NCI-H748 (cell line): ENCODE data around the gene ZNF627.
"Not testable (repeated sequence)": the region's sequence is repeated elsewhere in the genome, so short reads cannot be mapped to it uniquely, and the experiment has no call there.

Source experiments
- DNase-seq: peaks from one replicate; lab custom pipeline; 2025; ENCODE audit not compliant: unreplicated experiment; lab: John Stamatoyannopoulos, UW

Gene ZNF627

DNA sequence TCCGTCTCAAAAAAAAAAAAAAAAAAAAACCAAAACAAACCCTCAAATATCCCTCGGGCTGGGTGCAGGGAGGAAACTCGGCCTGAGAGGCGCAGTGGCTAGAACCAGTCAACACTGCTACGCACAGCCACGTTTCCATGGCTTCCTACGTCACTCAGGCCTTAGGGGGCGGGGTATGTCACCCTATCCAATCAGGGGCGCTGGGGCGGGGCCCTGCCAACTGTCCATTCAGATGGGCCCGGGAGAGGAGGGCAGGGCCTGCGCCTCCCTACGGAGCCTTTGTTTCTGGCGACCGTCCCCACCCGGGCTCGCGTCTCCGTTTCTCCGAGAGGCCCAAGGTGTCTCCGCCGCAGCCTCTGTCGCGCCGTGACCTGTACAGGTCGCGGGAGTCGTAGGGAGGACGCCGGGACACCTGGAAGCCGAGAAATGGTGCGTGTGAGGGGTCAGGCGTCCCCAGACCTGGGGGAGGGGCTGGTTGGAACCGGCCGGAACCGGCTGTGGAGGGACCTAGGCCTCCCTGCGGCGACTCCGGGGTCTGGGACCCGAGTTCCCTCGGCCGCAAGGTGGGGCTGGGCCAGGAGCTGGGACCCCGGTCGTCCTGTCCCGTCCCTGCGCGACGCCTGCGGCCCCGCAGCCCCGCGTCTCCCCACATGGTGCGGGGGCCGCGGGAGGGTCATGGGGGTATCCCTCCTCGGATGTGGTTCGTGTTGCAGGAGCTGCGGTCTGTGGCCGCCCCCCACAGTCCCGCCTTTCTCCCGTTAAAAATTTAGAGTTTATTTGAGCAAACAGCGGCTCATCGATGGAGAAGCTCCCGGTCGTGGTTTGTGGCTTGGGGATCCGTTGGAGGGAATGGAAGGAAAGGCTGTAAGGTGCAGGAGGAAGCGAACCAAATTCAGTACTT, at the start of gene ZNF627:
Gene ZNF627, plus strand, starts transcription at position 282 of the 901 bp plus-strand sequence. Its CDS starts 145 bp downstream, at position 427.
- DNase-seq: peak; percentile 96

DNA sequence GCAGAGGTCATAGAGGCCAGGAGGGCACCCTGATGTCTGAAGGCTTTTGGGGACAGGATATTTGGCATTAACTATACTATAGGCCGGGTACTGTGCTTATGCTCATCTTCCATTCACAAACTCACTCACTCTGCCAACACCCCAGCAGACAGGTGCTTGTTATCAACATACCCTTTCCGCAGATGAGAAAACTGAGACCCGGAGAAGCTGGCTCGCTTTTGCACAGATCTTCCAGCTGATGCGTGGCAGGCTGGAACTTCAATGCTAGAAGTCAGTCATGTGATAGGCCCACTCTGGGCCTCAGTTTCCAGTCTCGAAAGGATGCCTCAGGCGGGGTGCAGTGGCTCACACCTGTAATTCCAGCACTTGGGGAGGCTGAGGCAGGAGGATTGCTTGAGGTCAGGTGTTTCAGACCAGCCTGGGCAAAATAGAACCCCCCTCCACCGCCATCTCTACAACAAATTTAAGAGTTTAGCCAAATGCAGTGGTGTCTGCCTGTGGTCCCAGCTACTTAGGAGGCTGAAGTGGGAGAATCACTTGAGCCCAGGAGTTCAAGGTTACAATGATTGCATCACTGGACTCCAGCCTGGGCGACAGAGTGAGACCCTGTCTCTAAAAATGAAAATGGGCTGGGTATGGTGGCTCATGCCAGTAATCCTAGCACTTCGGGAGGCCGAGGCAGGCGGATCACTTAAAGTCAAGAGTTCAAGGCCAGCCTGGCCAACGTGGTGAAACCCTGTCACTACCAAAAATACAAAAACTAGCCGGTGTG, 49.2 kb upstream of the ZNF627 start:
- DNase-seq: no peak

DNA sequence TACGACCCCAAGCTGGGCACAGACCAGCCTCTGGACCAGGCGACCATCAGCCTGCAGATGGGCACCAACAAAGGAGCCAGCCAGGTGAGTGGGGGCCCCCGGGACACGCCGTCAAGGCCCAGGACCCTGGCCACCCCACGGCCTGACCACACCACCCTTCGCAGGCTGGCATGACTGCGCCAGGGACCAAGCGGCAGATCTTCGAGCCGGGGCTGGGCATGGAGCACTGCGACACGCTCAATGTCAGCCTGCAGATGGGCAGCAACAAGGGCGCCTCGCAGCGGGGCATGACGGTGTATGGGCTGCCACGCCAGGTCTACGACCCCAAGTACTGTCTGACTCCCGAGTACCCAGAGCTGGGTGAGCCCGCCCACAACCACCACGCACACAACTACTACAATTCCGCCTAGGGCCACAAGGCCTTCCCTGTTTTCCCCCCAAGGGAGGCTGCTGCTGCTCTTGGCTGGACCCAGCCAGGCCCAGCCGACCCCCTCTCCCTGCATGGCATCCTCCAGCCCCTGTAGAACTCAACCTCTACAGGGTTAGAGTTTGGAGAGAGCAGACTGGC, 47.8 kb upstream of the ZNF627 start:
- DNase-seq: no peak

DNA sequence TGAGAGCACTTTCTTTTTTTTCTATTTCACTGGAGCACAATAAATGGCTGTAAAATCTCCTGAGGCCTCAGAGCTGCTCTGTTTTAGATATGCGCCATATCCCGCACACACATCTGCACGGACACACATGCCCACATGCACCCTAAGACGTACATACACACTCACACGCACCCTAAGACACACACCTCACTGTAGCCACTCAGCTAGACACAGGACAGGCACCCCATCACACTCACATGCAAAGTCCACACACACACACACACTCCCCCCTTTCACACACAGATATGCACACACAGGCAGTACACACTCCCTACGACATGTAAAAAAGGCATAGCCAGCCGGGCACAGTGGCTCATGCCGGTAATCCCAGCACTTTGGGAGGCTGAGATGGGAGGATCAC, 47.0 kb upstream of the ZNF627 start:
- DNase-seq: no peak

DNA sequence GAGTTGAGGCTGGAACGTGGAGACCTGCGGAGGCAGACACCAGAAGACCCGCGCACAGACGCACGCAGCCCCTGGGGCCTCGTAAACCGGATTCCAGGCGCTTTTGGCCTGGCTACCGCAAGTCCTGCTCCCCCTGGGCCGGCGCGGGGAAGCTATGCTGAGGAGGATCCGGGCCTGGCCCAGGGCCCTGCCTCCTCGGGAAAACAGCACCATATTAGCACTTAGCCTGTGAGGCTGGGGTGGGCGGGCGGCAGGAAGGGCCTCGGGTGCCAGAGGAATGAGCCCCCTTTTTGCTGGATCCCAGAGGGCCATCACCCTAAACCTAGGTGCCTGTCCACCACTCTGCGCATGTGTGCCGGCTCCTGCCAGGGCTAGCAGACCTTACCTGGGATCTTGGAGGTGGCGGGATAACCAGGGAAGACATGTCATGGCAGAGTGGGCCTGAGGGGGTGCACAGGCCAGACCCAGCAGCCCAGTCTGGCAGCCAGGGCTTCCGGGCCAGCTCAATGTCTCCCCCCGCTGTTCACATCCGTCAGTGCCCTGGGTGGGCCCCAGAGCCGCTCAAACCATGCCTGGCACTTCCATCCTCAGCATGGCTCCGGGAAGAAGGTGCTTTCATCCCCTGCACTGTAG, 45.6 kb upstream of the ZNF627 start:
- no peak for DNase-seq

DNA sequence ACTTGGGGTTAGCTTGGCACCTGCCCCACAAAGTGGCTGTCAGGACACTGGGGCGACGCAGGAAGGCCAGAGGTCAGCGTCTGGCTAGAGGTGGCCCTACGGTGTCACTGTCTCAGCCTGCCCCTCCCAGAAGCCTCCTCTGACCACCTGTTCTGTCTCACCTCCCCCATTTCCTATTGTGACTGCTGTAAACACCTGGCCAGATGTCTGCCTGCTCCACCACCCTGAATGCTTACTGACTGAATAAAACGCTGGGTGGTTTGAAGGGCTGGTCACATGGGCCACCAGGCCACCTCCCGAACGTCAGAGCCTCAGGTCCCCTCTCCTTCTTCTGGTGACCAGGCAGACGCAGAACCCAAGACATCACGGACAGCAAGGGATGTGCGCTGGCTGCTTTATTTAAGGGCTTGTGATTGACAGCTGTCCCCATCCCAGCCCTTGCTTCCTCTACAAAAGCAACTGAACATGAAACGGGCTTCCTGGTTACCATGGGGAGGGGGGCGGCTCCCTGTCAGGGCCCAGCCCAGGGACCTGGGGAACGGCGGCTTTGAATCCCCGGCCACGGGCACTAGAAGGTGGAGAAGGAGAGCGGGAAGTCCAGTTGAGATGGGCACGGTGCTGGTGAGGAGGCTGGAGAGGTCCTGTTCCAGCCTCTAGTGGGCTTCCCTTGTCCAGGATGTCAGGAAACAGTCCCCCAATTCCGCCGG, 44.5 kb upstream of the ZNF627 start:
- no peak for DNase-seq

DNA sequence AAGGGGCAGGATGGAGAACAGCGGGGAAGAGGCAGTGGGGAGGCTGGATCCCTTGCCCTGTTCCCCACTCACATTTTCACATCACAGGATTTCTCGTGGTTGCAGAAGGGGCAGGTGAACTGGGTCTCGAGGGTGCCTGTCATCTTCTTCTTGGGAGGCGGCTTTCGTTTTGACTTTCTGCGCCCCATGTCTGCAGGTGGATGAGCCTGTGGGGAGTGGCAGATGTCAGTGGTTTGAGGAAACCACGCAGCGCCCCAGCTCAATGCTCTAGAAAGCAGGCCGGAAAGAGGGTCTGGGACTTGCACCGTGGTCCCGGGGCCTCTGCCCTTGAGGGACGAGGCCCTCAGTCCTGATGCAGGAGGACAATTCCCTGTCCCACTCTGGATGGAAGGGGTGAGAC, 43.1 kb upstream of the ZNF627 start:
- no peak for DNase-seq

DNA sequence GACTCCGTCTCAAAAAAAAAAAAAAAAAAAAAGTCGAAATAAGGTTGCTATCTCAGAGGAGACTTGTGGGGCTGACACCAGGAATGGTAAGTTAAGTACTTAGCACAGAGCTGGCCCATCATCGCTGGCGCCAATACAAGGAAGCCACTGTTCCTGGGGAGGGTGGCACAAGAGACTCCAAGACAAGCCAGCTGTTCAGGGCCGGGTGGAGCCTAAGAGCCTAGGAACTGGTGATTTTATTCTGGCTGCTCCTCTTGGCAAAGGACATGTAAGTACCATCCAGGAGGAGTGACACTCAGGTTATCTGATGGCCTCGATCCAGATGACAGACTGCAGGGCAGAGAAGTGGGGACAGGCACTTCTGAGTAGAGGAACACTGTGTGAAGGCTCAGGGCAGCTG, 42.0 kb upstream of the ZNF627 start:
- DNase-seq: no peak

DNA sequence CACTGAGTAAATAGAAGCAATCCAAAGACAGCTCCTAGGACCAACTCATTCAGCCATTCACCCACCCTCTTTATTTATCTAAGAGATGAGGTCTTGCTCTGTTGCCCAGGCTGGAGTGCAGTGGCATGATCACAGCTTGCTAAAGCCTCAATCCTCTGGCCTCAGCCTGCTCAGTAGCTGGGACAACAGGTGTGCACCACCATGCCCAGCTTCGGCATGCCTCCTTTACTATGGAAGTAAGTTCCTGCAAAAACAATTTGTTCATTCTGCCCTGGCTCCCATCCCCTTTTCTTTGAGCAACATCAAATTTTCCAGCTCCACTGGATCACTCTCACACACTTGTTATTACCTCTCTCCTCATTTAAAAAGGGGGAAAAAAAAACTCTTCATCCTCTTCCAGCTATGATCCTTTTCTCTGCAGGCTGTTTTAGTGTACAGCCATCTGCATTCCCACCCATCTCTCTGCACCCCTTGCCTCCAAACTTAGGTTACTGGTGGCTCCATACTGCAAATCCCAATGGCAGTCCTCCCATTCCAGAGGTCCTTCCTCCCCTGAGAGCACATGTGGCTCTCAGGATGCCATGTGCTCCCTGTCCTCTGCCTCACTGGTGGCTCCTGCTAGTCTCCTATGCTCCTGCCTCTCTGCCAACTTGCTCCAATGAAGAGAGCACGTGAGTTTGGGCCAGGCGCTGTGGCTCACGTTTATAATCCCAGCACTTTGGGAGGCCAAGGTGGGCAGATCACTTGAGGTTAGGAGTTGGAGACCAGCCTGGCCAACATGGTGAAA, 40.5 kb upstream of the ZNF627 start:
- DNase-seq: no peak

DNA sequence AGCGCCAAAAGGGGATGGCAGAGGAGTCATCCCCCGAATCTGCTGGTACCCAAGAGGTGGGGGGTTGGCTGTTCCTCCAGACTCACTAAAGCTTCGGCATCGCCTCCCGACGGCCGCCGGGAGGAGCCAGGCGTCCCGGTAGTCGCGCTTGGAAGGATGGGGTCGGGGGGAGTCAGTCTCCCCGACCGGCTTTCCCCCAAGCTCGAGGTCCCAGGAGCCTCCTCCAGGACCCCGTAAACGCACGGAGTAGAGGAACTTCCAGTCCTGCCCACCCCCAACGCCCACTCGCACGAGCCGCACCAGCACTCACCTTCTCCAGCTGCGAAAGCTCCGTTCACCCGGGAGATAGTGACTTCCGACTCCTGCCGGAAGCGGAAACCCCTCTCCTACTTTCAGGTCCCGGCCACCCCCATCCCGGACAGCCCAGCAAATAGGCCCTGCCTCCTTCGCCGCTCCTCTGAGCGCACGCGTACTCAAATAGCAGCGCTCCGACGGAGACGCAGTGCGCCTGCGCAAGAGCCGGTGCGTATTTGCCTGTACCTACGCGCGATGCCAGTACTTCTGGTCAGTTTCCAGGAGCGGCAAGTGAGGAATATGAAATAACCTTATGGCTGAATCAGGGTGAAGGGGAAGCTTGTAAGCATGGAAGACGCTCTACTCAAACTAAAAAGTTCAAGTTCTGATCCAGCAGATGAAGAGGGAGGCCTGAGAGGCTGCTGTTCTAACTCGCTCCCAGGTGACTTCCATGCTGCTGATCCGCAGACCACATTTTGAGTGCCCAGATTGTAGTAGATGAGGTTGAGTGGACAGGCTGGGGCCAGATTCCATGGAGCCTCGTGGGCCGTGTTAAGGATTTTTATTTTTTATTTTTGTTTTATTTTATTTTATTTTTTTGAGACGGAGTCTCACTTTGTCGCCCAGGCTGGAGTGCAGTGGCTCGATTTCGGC, 38.1 kb upstream of the ZNF627 start, which contains the start of gene ELOF1:
Gene ELOF1, minus strand, starts transcription at position 350 of the 948 bp plus-strand sequence. CDS start 4,883 bp downstream, outside the sequence.
- peak; percentile 96 for DNase-seq

DNA sequence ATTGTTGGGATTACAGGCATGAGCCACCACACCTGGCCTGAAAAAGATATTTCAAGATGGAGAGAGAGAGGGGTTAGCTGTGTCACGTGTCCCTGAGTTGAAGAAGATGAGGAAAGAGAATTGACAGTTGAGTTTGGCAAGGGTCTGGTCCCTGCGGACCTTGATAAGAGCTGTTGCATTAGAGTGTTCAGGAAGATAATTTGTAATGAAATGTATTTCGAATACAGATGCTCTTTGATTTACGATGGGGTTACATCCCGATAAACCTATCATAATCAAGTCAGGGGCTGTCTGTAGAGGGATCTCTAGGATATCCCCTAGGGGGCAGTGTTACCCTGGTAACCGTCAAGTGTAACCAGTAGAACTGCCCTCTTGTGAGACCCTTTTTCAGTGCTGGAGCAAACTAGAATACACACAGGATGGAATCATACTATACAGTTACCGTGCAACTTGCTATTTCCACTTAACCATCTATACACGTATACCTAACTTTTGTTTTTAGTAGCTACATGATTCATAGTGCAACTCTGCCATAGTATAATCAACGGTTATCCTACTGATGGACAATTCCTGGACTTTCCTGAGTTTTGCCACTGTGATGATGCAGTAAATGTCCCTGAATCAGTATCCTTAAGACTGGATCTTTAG, 36.8 kb upstream of the ZNF627 start:
- DNase-seq: peak; percentile 77

DNA sequence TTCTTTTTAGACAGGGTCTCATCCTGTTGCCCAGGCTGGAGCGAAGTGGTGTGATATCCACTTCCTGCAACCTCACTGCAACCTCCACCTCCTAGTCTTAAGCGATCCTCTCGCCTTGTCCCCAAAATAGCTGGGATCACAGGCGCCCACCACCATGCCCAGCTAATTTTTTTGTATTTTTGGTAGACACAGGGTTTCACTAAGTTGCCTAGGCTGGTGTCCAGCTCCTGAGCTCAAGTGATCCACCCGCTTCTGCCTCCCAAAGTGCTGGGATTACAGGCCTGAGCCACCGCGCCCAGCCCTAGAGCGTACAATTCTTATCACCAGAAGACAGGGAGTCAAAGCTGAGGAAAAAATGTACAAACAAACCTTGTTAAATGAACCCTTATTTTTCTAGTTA, 33.8 kb upstream of the ZNF627 start:
- DNase-seq: no peak

DNA sequence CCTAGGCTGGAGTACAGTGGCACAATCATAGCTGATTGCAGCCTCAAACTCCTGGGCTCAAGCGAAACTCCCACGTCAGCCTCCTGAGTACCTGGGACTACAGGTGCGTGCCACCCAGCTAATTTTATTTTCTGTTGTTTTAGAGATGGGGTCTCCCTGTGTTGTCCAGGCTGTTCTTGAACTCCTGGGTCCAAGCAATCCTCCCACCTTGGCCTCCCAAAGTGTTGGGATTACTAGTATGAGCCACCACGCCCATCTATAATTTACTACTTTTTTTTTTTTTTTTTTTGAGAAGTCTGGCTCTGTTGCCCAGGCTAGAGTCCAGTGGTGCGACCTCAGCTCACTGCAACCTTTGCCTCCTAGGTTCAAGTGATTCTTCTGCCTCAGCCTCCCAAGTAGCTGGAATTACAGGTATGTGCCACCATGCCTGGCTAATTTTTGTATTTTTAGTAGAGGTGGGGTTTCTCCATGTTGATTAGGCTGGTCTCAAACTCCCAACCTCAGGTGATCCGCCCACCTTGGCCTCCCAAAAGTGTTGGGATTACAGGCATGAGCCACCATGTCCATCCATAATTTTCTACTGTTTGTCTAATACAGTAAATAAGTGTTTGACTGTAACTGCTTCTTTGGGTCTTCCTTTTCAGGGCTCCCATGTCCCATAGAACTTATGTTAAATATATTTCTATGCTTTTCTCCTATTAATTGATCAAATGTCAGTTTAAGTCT, 33.0 kb upstream of the ZNF627 start:
- not testable (repeated sequence) for DNase-seq

DNA sequence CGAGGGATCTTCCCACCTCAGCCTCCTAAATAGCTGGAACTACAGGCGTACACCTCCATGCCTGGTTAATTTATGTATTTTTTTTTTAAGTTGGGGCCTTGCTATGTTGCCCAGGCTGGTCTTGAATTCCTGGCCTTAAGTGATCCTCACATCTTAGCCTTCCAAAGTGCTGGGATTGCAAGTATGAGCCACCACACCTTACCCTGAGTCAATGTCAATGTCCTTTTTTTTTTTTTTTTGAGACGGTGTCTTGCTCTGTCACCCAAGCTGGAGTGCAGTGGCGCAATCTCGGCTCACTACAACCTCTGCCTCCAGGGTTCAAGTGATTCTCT, 31.7 kb upstream of the ZNF627 start:
- DNase-seq: not testable (repeated sequence)

DNA sequence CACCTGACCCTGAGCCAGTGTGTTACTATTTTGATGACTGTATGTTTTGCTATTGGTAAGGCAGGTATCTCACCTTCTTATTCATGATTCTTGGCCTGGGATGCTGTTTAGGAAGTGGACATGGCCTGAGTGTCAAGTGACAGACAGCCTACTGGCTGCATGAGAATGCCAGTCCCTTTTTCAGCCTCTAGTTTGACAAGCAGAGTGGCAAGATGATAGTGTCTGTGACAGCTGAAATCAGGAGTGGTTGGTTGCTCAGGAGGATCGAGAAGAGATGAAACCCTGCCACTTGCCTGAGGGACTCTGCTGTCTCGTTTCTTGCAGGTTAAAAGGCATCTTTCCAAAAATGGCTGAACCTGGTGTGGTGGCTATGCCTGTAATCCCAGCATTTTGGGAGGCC, 31.1 kb upstream of the ZNF627 start:
- DNase-seq: no peak

DNA sequence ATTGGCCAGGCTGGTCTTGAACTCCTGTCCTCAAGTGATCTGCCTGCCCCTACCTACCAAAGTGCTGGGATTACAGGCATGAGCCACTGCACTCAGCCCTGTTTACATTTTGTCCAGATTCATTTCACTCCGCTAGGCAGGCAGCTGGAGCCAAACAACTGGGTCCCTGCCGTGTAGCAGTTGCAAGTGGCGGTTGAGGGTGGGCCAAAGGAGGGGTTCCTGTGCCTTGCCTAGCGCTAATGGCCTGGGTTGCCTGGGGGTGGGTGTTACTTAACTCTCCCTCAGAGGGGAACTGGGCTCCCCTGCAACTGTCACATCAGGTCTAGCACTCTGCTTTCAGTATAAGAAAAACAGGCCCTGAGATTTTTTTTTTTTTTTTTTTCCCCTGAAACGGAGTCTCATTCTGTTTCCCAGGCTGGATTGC, 27.2 kb upstream of the ZNF627 start:
- peak; percentile 17 for DNase-seq

DNA sequence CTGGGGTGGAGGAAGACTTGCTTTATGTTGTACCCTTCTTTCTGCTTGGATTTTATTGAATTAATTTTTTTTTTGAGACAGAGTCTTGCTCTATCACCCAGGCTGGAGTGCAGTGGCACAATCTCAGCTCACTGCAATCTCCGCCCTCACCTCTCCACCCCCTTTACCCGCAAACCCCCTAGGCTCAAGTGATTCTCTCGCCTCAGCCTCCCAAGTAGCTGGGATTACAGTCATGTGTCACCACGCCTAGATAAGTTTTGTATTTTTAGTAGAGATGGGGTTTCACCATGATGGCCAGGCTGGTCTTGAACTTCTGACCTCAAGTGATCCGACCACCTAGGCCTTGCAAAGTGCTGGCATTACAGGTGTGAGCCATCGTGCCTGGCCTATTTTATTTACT, 23.9 kb upstream of the ZNF627 start:
- DNase-seq: not testable (repeated sequence)

DNA sequence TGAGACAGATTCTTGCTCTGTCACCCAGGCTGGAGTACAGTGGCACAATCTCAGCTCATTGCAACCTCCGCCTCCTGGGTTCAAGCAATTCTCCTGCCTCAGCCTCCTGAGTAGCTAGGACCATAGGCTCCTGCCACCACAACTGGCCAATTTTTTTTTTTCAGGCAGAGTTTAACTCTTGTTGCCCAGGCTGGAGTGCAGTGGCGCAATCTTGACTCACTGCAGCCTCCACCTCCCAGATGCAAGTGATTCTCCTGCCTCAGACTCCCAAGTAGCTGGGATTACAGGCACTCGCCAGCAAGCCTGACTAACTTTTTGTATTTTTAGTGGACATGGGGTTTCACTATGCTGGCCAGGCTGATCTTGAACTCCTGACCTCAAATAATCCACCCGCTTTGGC, 23.5 kb upstream of the ZNF627 start:
- DNase-seq: not testable (repeated sequence)
